ENCODE data around the gene NFATC2. TPM values are rescaled to one million over a fixed set of nuclear protein-coding genes. Genes with fewer than 3 reads are reported as not detected.
A peak's percentile ranks its signal among the peaks of the same experiment; 100 is the strongest.

NFATC2 gene
- polyA plus RNA-seq, 10 donors, result 4.8 to 7.3 (median 6.8) TPM

DNA sequence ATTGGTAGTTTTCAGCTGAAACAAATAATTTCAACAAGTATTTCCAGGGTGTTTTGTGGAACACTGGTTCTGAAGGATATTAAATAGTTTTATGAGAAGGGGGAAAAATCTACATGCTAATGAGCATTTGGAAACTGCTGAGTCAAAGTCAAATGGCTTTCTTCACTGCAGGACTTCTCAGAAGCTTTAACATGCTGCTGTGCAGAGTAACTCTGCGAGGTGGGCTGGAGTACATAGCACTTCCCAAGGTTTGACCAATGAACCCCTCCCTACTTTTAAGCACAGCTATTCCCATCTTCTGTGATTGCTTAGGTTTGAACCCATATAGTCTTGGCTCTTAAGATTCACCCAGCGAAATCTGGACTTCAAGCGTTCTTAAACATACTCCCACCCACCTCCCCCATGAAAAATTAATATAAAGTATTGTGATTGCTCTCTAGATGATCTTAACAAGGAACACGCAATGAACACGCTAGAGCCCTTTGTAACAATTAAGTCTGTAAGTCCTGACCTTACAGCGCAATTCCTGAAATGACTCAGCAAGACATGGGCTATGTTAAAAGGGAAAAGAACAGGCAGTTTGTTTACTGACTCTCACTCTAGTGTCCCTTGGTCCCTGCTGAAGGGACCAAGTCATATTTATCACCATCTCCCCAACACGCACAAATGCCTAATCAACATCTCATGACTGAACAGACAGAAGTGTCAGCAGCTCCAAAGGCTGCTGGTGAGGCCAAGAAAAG lies 105.2 kb downstream of the NFATC2 start:
- no peak for DNase-seq

DNA sequence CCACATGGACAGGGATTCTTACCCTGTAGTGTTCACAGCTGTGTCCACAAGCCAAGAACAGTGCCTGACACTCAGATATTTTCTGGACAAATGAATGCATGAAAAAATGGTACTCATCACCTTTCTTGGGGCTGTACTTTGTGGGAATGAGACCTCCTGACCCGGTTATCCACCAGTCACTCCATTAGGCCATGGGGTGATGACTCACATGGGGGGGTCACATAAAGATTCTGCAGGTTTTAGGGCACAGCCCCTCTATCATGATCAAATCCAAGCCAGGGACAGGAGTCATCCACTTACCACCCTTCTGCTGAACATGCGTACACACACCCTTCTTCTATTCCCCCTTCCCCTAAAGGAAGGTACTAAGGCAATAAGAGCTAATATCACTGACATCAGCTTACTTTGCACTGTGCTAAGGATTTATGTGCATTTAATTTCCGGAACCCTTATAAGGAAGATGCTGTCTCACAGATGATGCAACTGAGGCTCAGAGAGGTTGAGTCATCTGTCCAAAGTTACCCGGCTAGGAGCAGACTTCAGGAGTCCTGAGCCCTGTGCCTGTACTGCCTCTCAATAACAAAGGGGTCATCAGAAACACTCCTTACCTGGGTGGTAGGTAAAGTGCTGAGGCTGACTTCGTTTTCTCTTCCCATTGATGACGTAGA lies 107.8 kb downstream of the NFATC2 start:
- DNase-seq, result no peak

DNA sequence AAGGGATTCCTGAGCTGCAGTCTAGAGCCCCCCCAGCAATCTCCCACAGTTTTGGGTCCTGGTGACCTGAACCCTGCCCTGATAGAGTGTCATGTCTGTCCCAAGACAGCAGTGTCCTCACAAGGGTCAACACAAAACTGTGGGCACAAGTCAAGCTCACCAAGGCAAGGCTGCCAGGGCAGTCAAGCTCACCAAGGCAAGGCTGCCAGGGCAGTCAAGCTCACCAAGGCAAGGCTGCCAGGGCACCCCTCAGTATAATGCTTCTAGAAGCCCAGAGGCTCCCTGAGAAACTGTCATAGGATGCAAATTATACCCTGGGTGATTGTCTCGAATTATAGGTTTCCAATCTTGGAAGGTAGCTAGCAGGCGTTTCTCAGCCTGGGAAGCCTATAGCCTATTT lies 108.5 kb downstream of the NFATC2 start:
- DNase-seq, result no peak

DNA sequence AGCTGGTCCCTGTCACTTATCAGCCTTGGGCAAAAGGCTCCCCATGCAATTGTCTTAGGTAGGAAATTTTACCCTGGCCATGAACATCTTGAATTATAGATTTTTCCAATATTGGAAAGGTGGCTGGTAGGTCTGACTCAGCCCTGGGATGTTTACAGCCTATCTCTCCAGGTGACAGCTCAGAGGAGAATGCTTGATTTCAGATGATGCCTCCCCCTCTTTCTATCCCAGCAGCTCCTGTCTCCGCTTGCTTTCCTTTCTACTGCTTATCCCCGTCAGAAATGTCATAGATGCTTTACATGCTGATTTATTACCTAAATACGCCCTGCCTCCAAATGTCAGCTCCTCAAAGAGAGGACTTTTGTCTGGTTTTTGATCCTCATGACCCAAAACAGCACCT lies 109.6 kb downstream of the NFATC2 start:
- no peak for DNase-seq

DNA sequence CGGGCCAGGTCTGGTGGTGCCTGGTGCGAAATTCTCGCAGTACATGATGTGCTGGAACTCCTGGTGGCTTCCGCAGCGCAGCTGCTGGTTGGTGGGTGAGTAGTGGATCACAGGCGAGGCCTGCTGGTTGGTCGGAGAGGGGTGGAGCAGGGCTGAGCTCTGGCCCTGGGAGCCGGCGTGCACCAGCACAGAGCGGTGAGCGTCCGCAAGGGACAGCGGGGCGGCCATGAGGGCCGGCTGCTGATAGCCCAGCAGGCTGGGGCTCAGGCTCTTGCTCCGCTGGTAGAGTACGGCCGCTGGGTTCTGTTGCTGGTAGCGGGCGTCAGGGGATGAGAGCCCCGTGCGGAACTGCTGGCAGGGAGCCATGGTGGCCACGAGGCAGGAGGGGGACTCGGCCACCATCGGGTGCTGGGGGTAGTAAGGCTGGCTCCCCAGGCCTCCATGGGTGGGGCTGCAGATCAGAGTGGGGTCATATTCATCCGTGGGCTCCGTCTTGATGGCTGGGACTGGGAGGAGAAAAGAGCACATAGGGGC lies 110.2 kb downstream of the NFATC2 start:
- no peak for DNase-seq

DNA sequence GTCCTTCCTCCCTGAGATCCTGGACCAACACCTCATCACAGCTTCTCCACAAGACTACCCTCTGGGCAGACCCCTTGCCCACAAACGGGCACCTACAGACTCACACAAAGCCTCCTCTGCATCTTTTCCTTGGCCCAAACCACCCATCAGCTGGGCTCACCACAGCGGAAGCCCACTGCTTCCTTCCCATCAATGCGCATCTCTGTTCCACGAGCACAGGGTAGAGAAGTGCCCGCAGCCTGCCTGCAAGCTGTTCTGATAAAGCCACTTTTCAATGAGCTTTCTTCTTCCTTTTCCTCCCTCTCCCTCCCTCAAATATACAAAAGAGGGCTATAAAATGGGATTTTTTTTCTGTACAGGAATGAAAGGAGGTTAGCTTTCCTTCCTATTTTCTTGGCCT lies 111.2 kb downstream of the NFATC2 start:
- no peak for DNase-seq

DNA sequence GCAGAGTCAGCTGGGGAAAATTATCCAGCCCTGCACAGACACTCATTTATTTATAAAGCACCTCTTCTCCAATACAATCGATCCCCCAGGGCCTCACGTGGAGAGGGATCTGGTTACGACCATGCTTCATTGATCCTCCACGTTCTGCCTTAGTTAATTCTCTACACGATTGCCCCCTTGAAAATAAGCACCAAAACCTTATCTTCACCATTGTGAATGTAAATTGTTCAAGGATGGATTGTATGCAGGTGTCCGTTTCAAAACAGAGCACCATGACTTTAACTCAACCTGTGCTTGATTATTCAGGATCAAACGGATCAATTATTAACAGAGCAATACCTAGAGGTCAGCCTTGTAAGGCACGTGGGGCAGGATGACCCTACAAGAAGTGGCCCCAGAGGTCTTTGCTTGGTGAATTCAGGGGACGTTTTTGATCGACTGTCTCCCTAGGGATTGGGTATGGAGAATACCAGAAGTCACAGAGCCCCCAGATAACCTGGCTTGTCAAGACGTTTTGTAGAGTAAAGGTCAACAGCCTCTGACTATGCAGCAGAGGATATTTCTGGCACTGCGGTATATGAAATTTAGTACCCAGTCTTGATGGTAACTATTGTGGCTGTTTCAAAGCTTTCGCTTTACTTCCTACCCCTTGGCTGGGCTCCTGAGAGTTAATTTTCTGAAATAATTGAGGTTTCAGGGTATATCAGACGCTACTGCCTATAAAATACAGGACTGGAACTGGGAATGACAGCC lies 112.1 kb downstream of the NFATC2 start:
- DNase-seq, result no peak

DNA sequence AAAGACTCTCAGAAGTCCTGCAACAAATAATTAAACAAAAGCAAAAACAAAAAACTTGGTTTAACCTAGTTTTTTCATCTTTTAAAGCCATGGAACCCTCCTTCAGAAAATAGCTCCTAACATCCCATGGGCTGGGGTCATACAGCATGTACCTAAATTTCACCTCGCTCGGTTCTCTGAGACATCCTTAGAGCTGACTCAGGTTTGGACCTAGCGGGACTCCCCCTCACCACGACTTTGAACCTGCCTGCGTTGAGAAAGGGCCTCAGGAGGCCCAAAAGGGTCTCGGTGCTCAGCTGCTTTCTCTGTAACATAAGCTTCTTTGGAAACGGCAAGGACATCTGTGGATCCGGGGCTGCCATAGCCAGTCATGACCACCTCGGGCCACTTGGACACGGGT lies 112.8 kb downstream of the NFATC2 start:
- DNase-seq, result no peak

DNA sequence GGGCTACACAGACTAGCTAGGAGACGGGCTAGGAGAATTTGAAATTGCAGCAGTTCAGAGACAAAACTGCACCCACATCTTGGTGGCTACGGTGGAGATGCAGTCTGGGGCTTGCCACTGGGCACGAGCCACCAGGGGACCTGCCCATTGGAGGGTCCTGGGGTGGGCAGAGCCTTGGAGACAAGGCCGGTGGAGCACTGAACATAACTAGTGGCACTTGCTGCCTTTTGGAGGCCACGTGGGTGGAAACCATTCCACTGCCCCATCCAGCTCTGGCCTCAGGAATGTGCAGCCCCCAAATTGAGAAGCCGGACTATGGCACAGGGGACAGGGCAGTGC lies 113.4 kb downstream of the NFATC2 start:
- DNase-seq, result peak in 1 of 3 donors; percentile 61

DNA sequence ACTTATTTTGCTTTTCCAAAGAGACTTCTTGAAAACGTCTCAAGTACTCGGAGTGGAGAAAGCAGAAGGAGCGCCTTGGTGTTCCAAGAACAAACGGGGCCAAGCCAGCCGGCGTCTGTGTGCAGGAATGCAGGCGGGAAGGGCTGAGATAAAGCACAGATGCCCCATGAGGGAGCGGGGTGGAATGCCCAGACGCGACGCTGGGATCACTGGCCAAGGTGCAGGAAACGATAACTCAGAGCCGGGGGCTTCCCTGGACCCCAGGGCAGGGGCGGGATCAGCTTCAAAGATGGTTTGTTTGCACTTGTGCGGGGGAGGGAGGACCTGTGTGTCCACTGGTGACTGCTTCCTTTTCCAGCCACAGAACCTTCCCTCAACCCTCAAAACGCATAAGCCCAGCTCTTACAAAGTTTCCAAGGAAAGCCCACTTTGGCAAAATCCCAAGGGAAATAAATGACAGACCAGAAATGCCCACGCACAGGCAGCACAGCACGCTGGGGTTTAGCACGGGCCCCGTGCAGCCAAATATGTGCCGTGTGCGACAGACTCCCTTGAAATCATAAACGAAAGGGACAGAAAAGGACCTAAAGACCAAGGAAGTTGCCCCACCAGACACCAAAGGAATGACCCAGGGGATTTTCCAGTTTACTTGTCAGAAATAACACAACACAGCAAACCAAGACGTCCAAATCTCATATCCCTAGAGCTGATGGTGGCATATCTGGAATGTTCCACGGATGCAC lies 113.9 kb downstream of the NFATC2 start:
- peak in 2 of 3 donors; percentile 77 to 92 for DNase-seq

DNA sequence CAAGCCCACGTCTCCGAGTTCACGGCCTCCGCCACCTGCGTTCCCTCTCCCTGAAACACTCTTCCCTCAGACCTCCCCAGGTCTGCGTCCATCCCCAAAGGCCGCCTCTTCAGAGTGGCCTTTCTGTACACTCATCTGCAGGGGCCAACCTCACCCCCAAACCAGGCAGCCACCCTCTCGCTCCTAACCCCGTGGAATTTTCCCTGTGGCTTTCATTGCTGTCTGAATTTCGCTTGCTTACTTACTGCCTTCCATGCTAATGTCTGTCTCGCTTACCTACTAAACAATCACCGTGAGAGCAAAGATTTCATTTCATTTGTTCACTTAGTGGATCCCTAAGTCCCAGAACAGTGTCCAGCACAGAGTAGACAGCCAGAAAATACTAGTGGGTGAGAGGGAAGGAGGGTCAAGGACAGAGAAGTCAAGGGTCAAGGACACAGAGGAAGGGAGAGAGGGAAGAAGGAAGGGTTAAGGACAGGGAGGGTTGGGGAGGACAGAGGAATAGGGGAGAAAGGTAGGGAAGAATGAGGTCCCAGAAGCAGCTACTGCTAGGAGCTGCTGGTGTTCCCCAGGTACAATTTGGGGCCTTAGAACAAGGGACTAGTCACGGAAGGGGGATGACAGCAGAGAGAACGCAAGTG lies 114.7 kb downstream of the NFATC2 start:
- DNase-seq, result peak in 1 of 3 donors; percentile 54

DNA sequence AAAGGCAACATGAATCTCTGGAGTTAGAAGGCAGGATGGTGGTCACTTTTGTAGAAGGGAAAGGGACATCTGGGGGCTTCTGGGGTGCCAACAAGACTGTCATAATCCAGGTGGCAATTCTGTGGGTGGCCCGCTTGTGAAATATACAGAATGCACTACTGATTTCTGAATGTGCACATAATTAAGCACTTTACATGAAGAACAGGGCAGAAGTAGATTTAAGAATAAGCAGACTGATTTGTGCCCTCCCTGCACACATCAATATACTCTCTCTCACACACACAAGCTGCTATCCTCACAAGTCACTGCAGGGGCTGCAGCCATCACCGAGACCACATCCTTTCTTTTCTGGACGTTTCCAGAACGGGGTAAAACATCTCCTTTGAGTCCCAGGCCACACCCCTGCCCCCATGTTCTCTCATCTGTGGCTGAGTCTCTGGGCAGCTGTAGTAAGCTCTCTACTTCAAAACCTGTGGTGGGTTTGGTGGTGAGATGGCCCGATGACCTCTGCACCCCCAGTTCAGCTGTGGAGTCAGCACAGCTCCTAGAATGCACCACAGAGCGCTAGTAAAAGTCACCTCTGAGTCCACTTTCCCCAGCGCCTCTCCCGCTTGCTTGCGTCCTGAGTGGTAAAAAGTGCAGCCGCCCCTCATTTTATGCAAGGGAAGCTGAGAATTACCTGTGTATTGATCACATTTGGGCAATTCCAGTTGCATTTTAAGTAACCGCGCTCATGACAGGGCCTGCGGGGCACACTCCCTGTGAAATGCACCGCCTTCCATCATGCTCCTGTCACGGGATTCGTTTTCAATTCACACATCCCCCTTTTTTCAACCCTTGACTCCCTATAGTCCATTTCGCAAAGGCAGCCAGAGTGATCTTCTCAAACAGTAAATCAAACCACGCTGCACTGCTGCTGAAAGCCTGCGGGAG lies 115.5 kb downstream of the NFATC2 start:
- DNase-seq, result peak in 1 of 3 donors; percentile 58

DNA sequence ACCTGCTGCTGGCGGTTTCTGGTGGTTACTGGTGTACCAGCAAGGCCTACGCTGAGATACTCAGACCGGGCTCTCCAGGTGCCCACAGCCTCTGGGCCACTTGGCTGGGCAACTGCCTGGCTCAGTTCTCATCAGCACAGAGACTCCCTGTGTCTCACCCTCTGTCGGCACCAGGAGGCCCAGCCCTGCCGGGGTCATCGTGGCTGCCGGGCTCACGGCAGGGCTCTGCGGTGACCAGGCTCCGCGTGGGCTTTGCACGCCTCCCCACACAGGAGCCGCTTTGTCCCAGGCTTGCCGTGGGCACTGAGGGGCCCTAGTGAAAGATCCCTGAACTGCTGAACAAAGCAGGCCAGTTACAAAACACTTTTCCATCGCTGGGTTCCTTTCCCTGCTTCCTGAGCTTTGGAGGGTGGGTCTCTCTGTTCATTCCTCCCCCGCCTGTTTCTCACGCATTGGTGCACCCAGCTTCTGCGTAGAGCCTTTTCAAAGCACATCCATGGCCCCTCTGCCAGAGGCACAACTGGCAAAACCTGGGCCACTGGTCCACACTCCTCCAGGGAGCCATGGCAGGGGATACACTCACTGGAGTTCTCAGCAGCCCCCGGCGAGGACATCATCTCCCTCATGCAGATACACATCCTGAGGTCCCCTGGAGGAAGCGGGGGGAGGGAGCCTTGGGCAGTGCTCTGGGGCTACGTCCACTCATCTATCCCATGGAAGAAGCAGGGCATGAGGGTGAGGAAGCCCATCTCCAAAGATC lies 117.0 kb downstream of the NFATC2 start:
- no peak for DNase-seq

DNA sequence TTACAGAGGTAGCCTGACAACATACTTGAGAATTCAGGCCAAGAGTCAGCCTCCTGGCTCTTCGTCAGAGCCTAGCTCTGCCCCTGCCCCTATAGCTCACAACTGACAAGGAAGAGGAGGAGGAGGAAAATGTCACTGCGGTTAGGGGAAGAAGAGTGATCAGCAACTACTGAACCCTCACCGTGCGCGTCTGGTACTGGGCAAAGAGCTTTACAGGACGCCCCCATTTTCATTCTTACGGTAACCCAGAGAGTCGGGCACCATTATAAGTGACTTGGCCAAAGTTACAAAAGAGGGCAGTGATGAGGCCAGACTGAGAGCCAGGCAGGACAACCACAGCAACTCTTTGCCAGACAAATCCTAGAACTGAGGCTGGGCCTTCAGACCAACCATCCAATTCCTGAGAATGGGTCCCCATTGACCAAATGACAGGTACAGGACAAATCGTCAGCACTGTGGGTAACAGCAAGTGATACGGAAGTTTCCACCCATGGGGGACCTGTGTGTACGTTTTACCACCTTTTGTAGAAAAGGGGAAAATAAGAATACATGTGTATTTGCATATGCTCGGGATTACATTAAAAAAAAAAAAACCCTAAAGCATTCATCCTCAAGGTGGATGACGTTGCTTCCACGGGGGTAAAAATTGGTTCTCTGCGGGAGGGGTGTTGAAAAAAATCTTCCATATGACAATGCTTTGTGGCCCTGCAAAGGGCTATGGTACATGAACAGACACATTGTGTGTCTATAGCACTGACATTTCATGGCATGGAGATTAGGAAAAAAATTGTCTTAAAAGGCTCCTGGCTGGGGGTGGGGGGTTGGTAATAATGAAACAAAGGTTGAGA lies 118.0 kb downstream of the NFATC2 start:
- no peak for DNase-seq

DNA sequence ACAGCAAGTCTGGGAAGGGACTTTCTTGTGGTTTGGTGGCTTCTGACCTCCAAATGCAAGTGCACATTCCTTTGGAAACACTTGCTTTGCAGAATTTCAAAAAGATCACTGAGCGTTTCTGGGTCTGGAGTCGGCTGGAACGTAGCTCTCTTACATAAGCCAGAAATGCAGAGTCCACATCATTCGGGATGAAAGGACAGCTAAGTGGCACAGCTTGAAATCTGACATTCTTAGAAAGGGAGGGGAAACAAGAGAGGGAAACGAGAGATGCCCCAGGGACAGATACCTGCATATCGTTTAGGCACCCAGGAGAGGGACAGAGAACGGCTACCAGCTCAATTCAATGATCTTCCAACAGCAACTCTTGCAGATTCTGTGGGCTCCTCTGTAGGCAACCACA lies 118.7 kb downstream of the NFATC2 start:
- DNase-seq, result no peak

DNA sequence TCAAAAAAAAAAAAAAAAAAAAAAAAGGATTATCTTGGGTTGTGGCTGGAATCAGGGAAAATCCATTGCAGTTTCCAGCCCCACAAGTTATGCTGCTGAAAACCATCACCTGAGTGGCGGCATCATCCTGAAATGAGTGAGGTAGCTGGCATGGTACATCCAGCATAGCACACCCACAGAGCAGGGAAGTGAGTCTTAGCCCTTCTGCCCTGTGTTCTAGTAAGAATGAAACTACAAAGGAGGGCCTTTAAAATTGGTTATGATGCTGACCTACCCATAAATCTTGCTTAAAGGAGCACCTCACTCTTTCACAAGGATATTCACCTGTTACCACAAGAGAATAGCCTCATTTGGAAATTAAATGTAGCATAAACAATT lies 119.2 kb downstream of the NFATC2 start:
- no peak for DNase-seq

DNA sequence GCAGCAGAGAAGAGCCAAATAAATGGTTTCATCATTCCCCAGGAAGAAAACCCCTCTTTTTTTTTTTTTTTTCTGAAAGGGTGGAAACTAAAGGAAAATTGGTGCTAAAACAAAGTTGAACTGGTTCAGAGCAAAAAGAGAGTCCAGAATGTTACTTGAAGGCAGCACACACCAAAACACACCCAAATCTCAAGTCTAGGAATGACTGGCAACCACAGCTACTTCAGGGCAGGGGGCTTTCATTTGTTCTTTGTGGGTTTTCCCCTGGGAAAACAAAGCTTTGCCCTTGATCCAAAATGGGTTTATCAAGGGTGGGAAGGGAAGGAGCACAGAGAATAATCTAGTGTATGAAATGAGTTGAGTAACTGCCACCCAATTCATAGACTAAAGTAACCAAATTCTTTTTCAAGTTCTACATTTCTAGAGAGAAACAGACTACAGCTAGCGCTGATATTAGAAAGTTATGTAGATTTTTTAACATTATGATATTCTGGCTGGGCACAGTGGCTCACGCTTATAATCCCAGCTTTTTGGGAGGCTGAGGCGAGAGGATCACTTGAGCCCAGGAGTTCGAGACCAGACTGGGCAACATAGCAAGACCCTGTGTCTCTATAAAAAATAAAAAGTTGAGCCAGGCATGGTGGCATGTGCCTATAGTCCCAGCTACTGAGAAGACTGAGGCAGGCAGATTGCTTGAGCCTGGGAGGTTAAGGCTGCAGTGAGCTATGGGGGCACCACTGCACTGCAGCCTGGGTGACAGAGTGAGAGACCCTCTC lies 119.8 kb downstream of the NFATC2 start:
- no peak for DNase-seq

DNA sequence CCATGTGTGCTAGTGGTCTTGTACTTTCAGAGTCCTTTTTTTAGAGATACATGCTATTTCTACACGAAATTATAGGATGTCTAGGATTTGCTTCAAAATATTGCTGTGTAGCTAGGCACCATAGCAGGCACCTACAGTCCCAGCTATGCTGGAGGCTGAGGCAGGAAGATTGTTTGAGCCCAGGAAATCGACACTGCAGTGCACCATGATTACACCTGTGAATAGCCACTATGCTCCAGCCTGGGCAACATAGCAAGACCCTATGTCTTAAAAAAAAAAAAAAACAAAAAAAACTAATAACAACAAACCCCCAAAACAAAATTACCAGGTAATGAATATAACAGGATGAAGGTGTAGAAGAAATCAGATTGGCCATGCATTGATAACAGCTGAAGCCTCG lies 121.7 kb downstream of the NFATC2 start:
- no peak for DNase-seq
